Thymus (tissue), 11 donors: Measurements from ENCODE around the gene ERC1. TPM values are rescaled to one million over a fixed set of nuclear protein-coding genes. Genes with fewer than 3 reads are reported as not detected.

Experiments used
- DNase-seq, 9 donors: peaks; one replicate each; pipeline ENCODE4 v3.0.0-alpha.2; 2013; ENCODE audit warnings: low spot score in 9 of 9, low read depth in 6 of 9, missing footprints in 1 of 9
- H3K27ac ChIP-seq, 2 donors: one replicate each; pipeline ENCODE4 v1.5.1; 2013; ENCODE audit warnings: control low read depth in 1 of 2, low read depth in 1 of 2, low read length in 1 of 2, mild to moderate bottlenecking in 1 of 2, moderate library complexity in 1 of 2
- H3K27me3 ChIP-seq, 2 donors: one replicate each; pipeline ENCODE4 v1.5.1; 2013; ENCODE audit warnings: low read length in 1 of 2; ENCODE audit not compliant: control insufficient read depth in 2 of 2, insufficient read depth in 1 of 2
- H3K36me3 ChIP-seq, 2 donors: one replicate each; pipeline ENCODE4 v1.5.1; 2013; ENCODE audit warnings: low read length in 1 of 2, mild to moderate bottlenecking in 1 of 2, moderate library complexity in 1 of 2; ENCODE audit not compliant: control insufficient read depth in 2 of 2, insufficient read depth in 2 of 2
- H3K4me1 ChIP-seq, 2 donors: one replicate each; pipeline ENCODE4 v1.5.1; 2013; ENCODE audit warnings: low read length in 2 of 2; ENCODE audit not compliant: control insufficient read depth in 2 of 2, insufficient read depth in 2 of 2
- H3K4me3 ChIP-seq, 2 donors: one replicate each; pipeline ENCODE4 v1.5.1; 2013; ENCODE audit warnings: low read length in 2 of 2, control low read depth in 1 of 2, mild to moderate bottlenecking in 1 of 2
- H3K9me3 ChIP-seq, 2 donors: one replicate each; pipeline ENCODE4 v1.5.1; 2013; ENCODE audit warnings: low read length in 1 of 2, mild to moderate bottlenecking in 1 of 2; ENCODE audit not compliant: control insufficient read depth in 2 of 2, insufficient read depth in 1 of 2
- WGBS: extraction: QIAGEN DNeasy Blood & Tissue Kit; methylation state at CpG from one replicate; pipeline ENCODE4 v1.1.7; 2013; 5-methylcytosine and 5-hydroxymethylcytosine counted together
- polyA plus RNA-seq: library from polyadenylated mRNA; stranded (reverse); fragments of 200-250 nt; gene quantifications from one replicate; pipeline ENCODE4 v1.2.3, GENCODE V29; 2013
- total RNA-seq: library from RNA; stranded (reverse); fragments of 120-200 nt; gene quantifications from one replicate; pipeline ENCODE4 v1.2.4, GENCODE V29; 2013
- donor health status: healthy.

ERC1 gene
- total and polyA plus RNA-seq, 2 donors: 4.2 to 13.8 TPM

DNA sequence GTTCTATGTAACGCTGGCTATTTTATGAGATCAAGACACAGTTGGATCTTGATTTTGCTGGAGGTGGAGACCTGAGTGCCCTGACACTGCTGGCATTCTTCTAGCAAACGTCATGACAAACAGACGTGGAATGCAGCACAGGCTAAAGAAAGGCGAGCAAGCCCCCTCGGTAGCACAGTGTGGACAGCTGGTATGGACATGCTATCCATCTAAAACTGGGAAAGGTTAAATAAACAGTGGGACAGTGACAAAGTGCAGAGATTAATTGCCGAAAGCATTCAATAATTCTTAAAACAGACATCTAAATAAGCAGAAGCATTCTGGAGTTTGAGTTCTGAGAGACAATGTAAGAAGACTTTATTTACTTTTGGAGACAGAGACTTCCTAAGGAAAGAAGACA, 366.1 kb downstream of the ERC1 start:
- no peak overlapping the region for H3K4me3 ChIP-seq
- WGBS: 96% methylated on average over 6 of the region's 6 CpGs
- H3K36me3 ChIP-seq: no peaks in the 10 kb centered on the region
- H3K9me3 ChIP-seq: no peaks in the 10 kb centered on the region
- DNase-seq: no peak
- H3K4me1 ChIP-seq: no peaks in the 10 kb centered on the region
- no peaks in the 10 kb centered on the region for H3K27me3 ChIP-seq
- no peak overlapping the region for H3K27ac ChIP-seq

DNA sequence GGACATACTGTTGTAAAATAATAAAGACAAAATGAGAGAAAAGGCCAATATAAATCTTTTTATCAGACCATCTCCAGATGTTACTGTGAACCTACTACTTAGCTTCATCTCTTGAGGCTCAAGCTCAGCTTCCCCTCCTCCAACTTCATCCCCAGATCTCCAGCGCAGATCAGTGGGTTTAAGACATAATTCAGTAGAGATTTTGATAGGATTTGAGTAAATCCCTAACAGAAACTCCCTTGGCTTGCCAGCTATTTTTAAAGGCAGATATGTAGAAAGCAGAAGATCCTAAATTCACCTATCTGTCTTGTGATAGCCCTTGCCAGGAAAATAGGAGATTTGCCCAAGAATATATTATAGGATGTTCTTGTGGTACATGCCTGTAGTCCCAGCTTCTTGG, 366.7 kb downstream of the ERC1 start:
- 94% methylated on average over 1 of the region's 1 CpG for WGBS
- no peaks in the 10 kb centered on the region for H3K9me3 ChIP-seq
- no peak overlapping the region for H3K4me3 ChIP-seq
- no peaks in the 10 kb centered on the region for H3K27me3 ChIP-seq
- no peak for DNase-seq
- no peaks in the 10 kb centered on the region for H3K36me3 ChIP-seq
- no peaks in the 10 kb centered on the region for H3K4me1 ChIP-seq
- H3K27ac ChIP-seq: no peak overlapping the region

DNA sequence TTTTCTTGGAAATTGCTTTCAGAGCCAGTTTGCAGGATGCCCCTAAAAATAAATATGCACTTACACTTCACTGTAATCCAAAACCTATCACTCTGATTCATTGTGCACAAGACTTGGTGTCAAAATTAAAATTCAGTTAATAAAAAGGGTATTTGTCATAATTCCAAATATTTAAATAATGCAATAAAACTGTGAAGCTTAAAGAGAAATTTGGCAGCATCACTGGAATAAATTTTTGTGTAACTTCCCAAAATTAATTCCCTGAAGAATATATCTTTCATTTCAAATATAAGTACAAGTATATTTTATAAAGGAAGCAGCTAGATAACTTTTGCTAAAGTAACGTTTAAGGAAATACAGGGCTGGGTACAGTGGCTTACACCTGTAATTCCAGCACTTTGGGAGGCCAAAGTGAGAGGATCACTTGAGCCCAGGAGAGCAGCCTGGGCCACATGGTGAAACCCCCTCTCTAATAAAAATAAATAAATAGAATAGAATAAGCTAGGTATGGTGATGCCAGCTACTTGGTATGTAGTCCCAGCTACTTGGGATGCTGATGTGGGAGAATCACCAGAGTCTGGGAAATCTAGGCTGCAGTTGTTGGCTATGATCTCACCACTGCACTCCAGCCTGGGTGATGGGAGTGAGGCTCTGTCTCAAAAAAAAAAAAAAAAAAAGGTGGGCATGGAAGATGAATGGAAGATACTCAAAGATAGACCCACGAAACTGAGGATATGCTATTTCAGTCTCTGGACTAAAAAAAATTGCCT, 369.6 kb downstream of the ERC1 start:
- Histone ChIP-seq H3K4me1 (no peaks in the 10 kb centered on the region), H3K27ac (no peak overlapping the region), H3K27me3 (no peaks in the 10 kb centered on the region), H3K36me3 (no peaks in the 10 kb centered on the region), H3K4me3 (no peak overlapping the region), H3K9me3 (no peaks in the 10 kb centered on the region)
- WGBS: 96% methylated on average over 2 of the region's 2 CpGs
- DNase-seq: no peak

DNA sequence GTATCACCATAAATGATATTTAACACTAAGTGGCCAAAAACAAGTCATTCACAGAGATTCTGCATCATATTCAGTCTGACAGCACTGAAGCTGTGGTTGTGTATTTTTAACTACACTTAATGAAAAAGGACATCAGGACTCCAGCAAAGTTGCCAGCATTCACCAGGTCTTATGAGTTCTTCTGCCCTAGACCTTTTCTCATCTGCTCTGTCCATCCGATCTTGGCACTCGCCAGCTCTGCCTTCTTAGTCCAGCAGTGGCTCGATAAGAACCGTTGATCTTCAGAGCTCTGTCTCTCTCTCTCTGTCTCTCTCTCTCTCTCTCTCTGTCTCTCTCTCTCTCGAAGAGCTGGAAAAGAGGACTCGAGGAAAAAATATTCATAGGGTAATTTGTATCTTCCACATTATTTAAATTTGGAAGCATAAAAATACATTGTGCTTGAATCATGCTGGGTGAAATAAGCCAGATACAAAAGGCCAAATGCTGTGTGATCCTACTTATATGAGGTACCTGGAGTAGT, 371.2 kb downstream of the ERC1 start:
- H3K4me3 ChIP-seq: no peak overlapping the region
- no peaks in the 10 kb centered on the region for H3K9me3 ChIP-seq
- H3K27ac ChIP-seq: no peak overlapping the region
- H3K4me1 ChIP-seq: no peaks in the 10 kb centered on the region
- no peak for DNase-seq
- no peaks in the 10 kb centered on the region for H3K36me3 ChIP-seq
- 96% methylated on average over 6 of the region's 6 CpGs for WGBS
- no peaks in the 10 kb centered on the region for H3K27me3 ChIP-seq

DNA sequence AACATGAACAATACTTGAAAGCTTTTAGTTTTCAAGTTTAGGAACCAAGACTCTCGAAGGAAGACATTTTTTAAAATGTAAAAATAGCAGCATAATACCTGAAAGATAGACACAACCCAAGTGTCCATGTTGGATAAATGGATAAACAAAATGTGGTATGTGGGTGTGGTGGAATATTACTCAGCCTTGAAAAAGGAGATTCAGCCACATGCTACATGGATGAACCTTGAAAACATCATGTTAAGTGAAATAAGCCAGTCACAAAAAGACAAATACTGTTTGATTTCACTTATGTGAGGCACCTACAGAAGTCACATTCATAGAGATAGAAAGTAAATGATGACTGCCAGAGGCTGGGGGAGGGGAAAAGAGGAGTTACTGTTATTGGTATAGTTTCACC, 374.7 kb downstream of the ERC1 start:
- no peak for DNase-seq
- Histone ChIP-seq H3K4me3 (no peak overlapping the region), H3K27me3 (no peaks in the 10 kb centered on the region), H3K4me1 (no peaks in the 10 kb centered on the region), H3K27ac (no peak overlapping the region), H3K9me3 (no peaks in the 10 kb centered on the region), H3K36me3 (no peaks in the 10 kb centered on the region)
- WGBS: 94% methylated on average over 1 of the region's 1 CpG

DNA sequence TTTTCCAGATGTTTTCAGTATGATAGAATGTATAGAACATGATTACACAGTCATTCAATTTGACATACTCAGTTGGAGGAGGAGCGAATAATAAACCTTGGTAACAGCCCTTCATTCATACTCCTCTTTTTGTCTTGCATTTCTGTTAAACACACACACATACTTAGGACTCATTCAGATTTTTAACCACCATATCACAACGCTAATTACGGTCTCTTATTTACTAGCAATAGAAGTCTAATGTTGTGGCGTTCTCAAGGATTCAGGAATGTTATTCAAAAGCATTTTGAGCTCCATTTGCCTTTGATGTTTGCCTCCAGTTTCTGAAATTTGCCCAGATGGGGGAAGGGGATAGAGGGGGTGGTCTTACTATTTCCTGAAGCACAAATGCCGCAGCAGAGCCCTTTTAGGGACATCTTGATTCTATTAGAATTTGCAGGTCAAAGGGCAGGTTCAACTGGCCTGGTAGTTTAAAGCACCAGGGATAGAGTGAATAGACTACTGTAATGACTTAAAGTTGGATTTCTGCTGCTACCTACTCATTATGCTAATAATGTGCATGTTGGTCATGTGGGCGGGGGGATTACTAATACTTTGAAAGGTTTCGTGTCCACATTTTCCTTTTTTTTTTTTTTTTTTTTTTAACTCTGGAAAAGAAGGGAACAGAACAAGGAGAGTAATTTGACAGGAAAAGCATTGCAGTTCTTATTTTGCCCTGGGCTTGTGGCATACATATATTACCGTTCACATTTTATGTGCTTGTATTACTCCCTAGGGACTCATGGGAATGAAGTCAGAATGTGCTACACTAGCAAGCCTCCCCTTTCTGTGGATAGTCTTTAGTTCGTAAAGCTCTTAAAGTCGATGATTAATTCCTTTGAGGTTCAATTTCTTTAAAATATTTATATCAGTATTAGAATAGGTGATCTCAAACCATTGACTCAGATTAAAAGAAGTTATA, 376.6 kb downstream of the ERC1 start:
- no peaks in the 10 kb centered on the region for H3K4me1 ChIP-seq
- no peaks in the 10 kb centered on the region for H3K27me3 ChIP-seq
- 97% methylated on average over 10 of the region's 10 CpGs for WGBS
- DNase-seq: no peak
- H3K36me3 ChIP-seq: peaks cover 0 to 4% of the 10 kb centered on the region in 2 donors
- no peaks in the 10 kb centered on the region for H3K9me3 ChIP-seq
- no peak overlapping the region for H3K4me3 ChIP-seq
- H3K27ac ChIP-seq: no peak overlapping the region

DNA sequence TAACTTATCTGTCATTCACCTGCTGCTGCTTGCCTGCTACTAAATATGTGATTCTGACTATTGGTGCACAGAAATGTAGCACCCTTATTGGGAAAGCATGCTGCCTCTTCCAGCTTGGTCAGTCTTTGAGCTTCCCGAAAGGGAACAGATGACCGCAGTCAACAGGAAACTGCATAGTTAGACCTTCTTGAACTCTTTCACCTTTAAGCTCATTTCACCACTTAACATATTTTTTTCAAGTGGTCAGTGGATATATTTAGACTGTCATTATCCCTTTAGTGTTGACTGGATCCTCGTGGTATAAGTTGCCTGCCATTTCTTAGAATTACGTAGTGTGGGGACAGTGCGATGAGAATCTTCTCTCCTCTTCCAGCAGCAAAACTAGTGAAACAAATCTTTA, 378.4 kb downstream of the ERC1 start:
- no peak overlapping the region for H3K27ac ChIP-seq
- WGBS: over 99% methylated on average over 5 of the region's 5 CpGs
- no peak for DNase-seq

DNA sequence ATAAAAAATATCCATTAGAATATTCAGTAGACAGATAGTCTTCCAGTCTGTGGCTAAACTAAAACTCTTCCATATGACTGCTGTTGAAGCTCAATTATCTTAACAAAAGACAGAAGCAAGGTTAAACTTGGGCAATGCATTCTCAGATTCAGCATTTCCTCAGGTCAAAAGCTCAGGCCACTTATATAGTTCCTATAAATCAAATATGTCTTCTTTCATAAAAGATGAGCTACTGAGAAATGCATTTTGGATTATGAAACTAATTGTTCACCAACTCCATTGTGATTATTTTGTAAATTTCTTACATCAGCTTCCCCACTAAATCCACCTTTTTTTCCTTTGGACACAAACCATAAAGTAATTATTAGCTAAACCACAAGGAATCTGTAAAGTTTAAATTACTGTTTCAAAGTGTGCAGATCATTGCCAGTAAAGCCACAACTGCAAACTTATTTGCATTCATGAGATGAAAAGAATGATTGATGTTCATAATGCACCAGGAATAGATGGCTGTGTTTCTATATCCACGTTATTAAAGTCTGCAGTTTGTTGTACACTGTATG, 379.0 kb downstream of the ERC1 start:
- H3K27me3 ChIP-seq: no peaks in the 10 kb centered on the region
- H3K4me1 ChIP-seq: no peaks in the 10 kb centered on the region
- H3K36me3 ChIP-seq: peaks cover 0 to 4% of the 10 kb centered on the region in 2 donors
- WGBS: 89% methylated on average over 1 of the region's 1 CpG
- H3K9me3 ChIP-seq: no peaks in the 10 kb centered on the region
- DNase-seq: no peak
- H3K27ac ChIP-seq: no peak overlapping the region
- no peak overlapping the region for H3K4me3 ChIP-seq

More for the DNA sequence above, 378.4 kb downstream of the ERC1 start:
- Histone ChIP-seq H3K36me3 (peaks cover 0 to 4% of the 10 kb centered on the region in 2 donors), H3K27me3 (no peaks in the 10 kb centered on the region), H3K9me3 (no peaks in the 10 kb centered on the region), H3K4me3 (no peak overlapping the region), H3K4me1 (no peaks in the 10 kb centered on the region)
